ENCODE results near the gene CDC42SE1. TPM values are rescaled to one million over a fixed set of nuclear protein-coding genes. Genes with fewer than 3 reads are reported as not detected.
A peak's percentile ranks its signal among the peaks of the same experiment; 100 is the strongest.

CDC42SE1 gene
- total and polyA plus RNA-seq, 9 of the 15 experiments (the other 6 are each of a cell fraction or from before 2014, with no cell fraction given): 78.1 to 189 (median 114) TPM

DNA sequence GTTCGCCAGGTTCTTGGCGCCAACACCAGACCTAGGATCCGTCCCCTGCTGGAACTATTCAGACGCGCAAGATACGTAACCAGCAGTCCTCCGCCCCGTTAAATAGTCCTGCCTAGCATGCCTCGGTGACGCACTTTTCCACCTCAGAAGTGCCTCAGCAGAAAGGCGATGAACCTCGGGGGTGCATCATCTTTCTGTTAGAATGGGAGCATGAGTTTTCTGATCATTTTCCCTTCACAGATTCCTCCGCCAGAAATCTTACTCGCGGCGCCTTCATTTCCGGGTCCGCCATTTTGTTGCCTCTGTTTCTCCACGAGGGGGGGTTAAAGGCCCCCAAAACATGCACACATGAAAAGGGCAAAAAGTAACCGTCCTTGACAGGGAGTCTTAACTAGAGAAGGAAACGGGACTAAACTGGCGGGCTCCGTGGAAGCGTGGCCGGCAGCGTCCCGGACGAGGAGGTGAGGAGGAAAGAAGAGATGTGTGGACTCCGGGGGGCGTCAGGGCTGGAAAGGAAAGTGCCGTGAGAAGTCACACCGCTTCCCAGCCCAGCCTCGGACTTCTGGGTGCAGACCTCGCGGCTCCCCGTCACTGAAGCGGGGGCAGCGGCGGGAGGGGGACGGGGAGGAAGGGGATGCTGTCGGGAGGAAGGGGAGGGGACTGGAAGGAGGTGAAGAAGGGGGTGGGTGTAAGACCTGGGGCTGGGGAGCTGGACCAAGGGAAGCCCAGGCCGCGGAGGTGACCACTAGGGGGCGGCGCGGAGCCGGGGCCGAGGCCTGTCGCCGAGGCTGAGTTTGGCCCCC lies 11.3 kb upstream of the CDC42SE1 start, which contains the start of gene GABPB2 (continued):
- TF ChIP-seq, protein P1, sequence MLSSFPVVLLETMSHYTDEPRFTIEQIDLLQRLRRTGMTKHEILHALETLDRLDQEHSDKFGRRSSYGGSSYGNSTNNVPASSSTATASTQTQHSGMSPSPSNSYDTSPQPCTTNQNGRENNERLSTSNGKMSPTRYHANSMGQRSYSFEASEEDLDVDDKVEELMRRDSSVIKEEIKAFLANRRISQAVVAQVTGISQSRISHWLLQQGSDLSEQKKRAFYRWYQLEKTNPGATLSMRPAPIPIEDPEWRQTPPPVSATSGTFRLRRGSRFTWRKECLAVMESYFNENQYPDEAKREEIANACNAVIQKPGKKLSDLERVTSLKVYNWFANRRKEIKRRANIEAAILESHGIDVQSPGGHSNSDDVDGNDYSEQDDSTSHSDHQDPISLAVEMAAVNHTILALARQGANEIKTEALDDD (IDR thresholded peaks at IDR 0.05): peak; percentile 71; the same call in 1 of the 2 replicates
- TF ChIP-seq, protein P2, sequence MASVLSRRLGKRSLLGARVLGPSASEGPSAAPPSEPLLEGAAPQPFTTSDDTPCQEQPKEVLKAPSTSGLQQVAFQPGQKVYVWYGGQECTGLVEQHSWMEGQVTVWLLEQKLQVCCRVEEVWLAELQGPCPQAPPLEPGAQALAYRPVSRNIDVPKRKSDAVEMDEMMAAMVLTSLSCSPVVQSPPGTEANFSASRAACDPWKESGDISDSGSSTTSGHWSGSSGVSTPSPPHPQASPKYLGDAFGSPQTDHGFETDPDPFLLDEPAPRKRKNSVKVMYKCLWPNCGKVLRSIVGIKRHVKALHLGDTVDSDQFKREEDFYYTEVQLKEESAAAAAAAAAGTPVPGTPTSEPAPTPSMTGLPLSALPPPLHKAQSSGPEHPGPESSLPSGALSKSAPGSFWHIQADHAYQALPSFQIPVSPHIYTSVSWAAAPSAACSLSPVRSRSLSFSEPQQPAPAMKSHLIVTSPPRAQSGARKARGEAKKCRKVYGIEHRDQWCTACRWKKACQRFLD (CRISPR knock-in tag; IDR thresholded peaks at IDR 0.05): peak; percentile 93
- TF ChIP-seq, protein P3, sequence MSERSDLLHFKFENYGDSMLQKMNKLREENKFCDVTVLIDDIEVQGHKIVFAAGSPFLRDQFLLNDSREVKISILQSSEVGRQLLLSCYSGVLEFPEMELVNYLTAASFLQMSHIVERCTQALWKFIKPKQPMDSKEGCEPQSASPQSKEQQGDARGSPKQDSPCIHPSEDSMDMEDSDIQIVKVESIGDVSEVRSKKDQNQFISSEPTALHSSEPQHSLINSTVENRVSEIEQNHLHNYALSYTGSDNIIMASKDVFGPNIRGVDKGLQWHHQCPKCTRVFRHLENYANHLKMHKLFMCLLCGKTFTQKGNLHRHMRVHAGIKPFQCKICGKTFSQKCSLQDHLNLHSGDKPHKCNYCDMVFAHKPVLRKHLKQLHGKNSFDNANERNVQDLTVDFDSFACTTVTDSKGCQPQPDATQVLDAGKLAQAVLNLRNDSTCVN (CRISPR knock-in tag; IDR thresholded peaks at IDR 0.05): no peak
- TF ChIP-seq, protein P4, sequence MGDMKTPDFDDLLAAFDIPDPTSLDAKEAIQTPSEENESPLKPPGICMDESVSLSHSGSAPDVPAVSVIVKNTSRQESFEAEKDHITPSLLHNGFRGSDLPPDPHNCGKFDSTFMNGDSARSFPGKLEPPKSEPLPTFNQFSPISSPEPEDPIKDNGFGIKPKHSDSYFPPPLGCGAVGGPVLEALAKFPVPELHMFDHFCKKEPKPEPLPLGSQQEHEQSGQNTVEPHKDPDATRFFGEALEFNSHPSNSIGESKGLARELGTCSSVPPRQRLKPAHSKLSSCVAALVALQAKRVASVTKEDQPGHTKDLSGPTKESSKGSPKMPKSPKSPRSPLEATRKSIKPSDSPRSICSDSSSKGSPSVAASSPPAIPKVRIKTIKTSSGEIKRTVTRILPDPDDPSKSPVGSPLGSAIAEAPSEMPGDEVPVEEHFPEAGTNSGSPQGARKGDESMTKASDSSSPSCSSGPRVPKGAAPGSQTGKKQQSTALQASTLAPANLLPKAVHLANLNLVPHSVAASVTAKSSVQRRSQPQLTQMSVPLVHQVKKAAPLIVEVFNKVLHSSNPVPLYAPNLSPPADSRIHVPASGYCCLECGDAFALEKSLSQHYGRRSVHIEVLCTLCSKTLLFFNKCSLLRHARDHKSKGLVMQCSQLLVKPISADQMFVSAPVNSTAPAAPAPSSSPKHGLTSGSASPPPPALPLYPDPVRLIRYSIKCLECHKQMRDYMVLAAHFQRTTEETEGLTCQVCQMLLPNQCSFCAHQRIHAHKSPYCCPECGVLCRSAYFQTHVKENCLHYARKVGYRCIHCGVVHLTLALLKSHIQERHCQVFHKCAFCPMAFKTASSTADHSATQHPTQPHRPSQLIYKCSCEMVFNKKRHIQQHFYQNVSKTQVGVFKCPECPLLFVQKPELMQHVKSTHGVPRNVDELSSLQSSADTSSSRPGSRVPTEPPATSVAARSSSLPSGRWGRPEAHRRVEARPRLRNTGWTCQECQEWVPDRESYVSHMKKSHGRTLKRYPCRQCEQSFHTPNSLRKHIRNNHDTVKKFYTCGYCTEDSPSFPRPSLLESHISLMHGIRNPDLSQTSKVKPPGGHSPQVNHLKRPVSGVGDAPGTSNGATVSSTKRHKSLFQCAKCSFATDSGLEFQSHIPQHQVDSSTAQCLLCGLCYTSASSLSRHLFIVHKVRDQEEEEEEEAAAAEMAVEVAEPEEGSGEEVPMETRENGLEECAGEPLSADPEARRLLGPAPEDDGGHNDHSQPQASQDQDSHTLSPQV (IDR thresholded peaks at IDR 0.05): peak; percentile 89
- peak; percentile 68; the same call in 1 of the 2 replicates for TF ChIP-seq ZNF24 (IDR thresholded peaks at IDR 0.05)
- TF ChIP-seq, protein P5, sequence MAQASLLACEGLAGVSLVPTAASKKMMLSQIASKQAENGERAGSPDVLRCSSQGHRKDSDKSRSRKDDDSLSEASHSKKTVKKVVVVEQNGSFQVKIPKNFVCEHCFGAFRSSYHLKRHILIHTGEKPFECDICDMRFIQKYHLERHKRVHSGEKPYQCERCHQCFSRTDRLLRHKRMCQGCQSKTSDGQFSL (CRISPR knock-in tag; IDR thresholded peaks at IDR 0.05): peak; percentile 90
- TF ChIP-seq, protein P5 (tag; IDR thresholded peaks at IDR 0.05): peak in 1 of 2 experiments; percentile 76; a peak in 1 of 4 replicates
- TF ChIP-seq NFIX (CRISPR knock-in tag; IDR thresholded peaks at IDR 0.05; ENCODE audit: low read depth): no peak
- TF ChIP-seq, protein P6, sequence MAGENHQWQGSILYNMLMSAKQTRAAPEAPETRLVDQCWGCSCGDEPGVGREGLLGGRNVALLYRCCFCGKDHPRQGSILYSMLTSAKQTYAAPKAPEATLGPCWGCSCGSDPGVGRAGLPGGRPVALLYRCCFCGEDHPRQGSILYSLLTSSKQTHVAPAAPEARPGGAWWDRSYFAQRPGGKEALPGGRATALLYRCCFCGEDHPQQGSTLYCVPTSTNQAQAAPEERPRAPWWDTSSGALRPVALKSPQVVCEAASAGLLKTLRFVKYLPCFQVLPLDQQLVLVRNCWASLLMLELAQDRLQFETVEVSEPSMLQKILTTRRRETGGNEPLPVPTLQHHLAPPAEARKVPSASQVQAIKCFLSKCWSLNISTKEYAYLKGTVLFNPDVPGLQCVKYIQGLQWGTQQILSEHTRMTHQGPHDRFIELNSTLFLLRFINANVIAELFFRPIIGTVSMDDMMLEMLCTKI (IDR thresholded peaks at IDR 0.05; ENCODE audit: partially characterized antibody): no peak
- 0 out of 2 replicates have a peak, but pooled peaks have one; percentile 52 for TF ChIP-seq ZNF41 (CRISPR knock-in tag; conservative IDR thresholded peaks at IDR 0.05)
- no peak for TF ChIP-seq NR2F6 (CRISPR knock-in tag; IDR thresholded peaks at IDR 0.05)
- TF ChIP-seq, protein P7, sequence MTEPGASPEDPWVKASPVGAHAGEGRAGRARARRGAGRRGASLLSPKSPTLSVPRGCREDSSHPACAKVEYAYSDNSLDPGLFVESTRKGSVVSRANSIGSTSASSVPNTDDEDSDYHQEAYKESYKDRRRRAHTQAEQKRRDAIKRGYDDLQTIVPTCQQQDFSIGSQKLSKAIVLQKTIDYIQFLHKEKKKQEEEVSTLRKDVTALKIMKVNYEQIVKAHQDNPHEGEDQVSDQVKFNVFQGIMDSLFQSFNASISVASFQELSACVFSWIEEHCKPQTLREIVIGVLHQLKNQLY (CRISPR knock-in tag; conservative IDR thresholded peaks at IDR 0.05): no peak
- no peak for TF ChIP-seq ARHGAP35 (IDR thresholded peaks at IDR 0.05; ENCODE audit: partially characterized antibody)
- TF ChIP-seq, protein P8, sequence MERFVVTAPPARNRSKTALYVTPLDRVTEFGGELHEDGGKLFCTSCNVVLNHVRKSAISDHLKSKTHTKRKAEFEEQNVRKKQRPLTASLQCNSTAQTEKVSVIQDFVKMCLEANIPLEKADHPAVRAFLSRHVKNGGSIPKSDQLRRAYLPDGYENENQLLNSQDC (CRISPR knock-in tag; IDR thresholded peaks at IDR 0.05): no peak
- no peak for TF ChIP-seq PTTG1 (tag; IDR thresholded peaks at IDR 0.05; ENCODE audit: low read depth)

Measured in K562 (cell line).